ENCODE measurements around the gene FAXDC2. TPM values are rescaled to one million over a fixed set of nuclear protein-coding genes. Genes with fewer than 3 reads are reported as not detected.

Gene FAXDC2
- total and polyA plus RNA-seq, 2 of the 13 experiments (the other 11 are each of a cell fraction or from before 2014, with no cell fraction given): 4.7 to 58.8 TPM

- Histone ChIP-seq H3K79me2 (ENCODE audit: insufficient read depth, low read length) (no peaks in the 10 kb centered on the region), H3K36me3 (replicated peaks in 1 of 2; ENCODE audit: control insufficient read depth in 1 of 2, insufficient read depth in 2 of 2, low read length in 2 of 2) (peaks cover 6 to 7% of the 10 kb centered on the region in 2 experiments; a peak in 4 of 5 replicates), H3K27ac (ENCODE audit: extremely low read length, insufficient read depth, low read length) (peak overlapping the region; percentile 48), H3K4me3 (replicated peaks in 1 of 3; ENCODE audit: insufficient read depth in 1 of 3, low read depth in 2 of 3, low read length in 3 of 3) (peak overlapping the region in 2 of 3 experiments; percentile 22 to 49; a peak in 2 of 6 replicates), H3K9me3 (ENCODE audit: low read length) (no peaks in the 10 kb centered on the region), H3K9ac (ENCODE audit: insufficient read depth, low read depth, low read length) (no peak overlapping the region), H3K4me1 (ENCODE audit: insufficient read depth, low read length) (peaks cover 85% of the 10 kb centered on the region), H3K4me2 (ENCODE audit: low read depth, low read length) (peak overlapping the region; percentile 58), H2AFZ (ENCODE audit: low read length) (no peak overlapping the region), H3K27me3 (ENCODE audit: control insufficient read depth in 1 of 2, insufficient read depth in 2 of 2, low read length in 2 of 2) (no peaks in the 10 kb centered on the region), H4K20me1 (ENCODE audit: insufficient read depth, low read length) (no peaks in the 10 kb centered on the region)
- intact Hi-C loops (cut with micrococcal nuclease; ENCODE audit: unreplicated experiment): no loop called here
- in situ Hi-C loops (cut with HindIII; ENCODE audit: extremely low pct_ligation_motif_present, low pct_unique_long_range_greater_than_20kb): no loop called here
- 4% methylated on average over 1 of the region's 1 CpG for WGBS (ENCODE audit: low lambda C conversion rate)
- ChIA-PET POLR2A (interaction anchor here (0.6 to 2.3 kb wide), 8 partner anchors 9 to 172 kb away, joined by 3 to 13 read pairs (median 4); partner anchors contain the start of genes CNOT8 and FAXDC2), CTCF (ENCODE audit: low intra/inter-chr PET ratio, low total read pairs) (no interaction called here)
- DNase-seq (ENCODE audit: low spot score): peak; percentile 68
- BruUV-seq (replicated peaks): no TSS peak
- ATAC-seq: peak; percentile 68
- FAIRE-seq: no peak
- no peak for TF ChIP-seq NBN (conservative IDR thresholded peaks at IDR 0.05)
- TF ChIP-seq ZNF230 (CRISPR knock-in tag; IDR thresholded peaks at IDR 0.05): no peak
- TF ChIP-seq TFAP4 (IDR thresholded peaks at IDR 0.05; ENCODE audit: borderline replicate concordance, low read depth): no peak; the same call in 1 of the 2 replicates
- peak; percentile 65 for TF ChIP-seq TCF7 (IDR thresholded peaks at IDR 0.05; ENCODE audit: low read depth)
- TF ChIP-seq SKIL (CRISPR knock-in tag; IDR thresholded peaks at IDR 0.05; ENCODE audit: borderline replicate concordance): peak; percentile 68
- peak; percentile 58; the same call in 1 of the 2 replicates for TF ChIP-seq AHDC1 (CRISPR knock-in tag; IDR thresholded peaks at IDR 0.05; ENCODE audit: borderline replicate concordance)
- no peak for TF ChIP-seq AKNA (CRISPR knock-in tag; IDR thresholded peaks at IDR 0.05; ENCODE audit: borderline replicate concordance)
- no peak for TF ChIP-seq ZNF451 (CRISPR knock-in tag; IDR thresholded peaks at IDR 0.05)
- TF ChIP-seq RFXANK (CRISPR knock-in tag; IDR thresholded peaks at IDR 0.05): no peak
Measured at GRCh38 chr5:154834053-154834452, 16.4 kb downstream of the FAXDC2 start.

All from HepG2 (cell line).